Fibroblast of skin of left biceps (primary cell): ENCODE data around the gene HMCES.
"Not testable (repeated sequence)": the region's sequence is repeated elsewhere in the genome, so short reads cannot be mapped to it uniquely, and the experiment has no call there.

Source experiments
- DNase-seq, 2 experiments: peaks; one replicate each; pipeline ENCODE4 v3.0.0-alpha.2; 2013; ENCODE audit warnings: low read depth in 2 of 2

Gene HMCES

DNA sequence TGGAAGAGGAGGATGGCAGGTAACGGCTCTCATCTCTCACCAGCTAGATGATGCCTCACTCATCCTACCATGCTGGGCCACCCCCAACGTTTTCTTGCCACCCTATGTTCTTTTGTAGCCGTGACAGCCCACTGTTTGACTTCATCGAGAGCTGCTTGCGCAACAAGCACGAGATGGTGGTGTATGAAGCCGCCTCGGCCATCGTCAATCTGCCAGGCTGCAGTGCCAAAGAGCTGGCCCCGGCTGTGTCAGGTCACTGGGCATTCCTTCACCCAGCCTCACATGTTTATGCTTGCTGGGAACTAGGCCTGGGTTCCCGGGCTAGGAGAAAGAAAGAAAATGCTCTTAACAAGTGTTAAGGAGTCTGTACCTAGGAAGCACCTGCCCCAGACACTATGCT is 21.1 kb upstream of the HMCES start:
- no peak for DNase-seq

- no peak for DNase-seq
Observed at GRCh38 chr3:129259612-129260477, 18.8 kb upstream of the HMCES start.

DNA sequence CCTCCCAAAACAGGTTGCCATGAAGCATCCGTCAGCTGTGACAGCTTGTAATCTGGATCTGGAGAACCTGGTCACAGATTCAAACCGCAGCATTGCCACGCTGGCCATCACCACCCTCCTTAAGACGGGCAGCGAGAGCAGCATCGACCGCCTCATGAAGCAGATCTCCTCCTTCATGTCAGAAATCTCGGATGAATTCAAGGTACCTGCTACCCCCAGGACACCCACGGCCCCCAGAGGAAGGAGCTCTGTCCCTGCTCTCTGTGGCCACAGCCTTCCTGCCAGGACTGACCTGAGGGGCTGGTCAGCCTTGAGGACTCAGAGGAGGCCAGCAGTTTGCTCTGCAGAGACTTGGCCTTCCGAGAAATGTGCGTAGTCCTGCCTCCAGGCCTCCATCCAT is 18.1 kb upstream of the HMCES start:
- DNase-seq = no peak

DNA sequence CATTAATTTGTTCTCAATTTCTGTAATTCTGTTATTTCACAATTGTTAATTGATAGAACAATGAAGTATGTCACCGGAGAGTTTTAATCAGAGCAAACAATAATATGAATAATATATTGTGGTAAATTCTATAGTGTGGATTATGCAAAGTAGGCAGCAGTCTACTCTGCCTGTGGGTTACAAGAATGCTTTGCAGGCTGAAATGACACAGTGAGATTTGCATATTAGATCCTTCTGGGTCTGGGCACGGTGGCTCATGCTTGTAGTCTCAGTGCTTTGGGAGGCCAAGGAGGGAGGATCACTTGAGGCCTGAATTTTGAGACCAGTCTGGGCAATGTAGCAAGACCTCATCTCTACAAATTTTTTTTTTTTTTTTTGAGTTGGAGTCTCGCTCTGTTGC is 16.8 kb upstream of the HMCES start:
- no peak for DNase-seq

- DNase-seq = no peak
Observed at GRCh38 chr3:129263161-129263910, 15.3 kb upstream of the HMCES start.

GRCh38 chr3:129264994-129265393 is 13.7 kb upstream of the HMCES start:
- DNase-seq = not testable (repeated sequence)

GRCh38 chr3:129266651-129267050 is 12.0 kb upstream of the HMCES start:
- DNase-seq = no peak

DNA sequence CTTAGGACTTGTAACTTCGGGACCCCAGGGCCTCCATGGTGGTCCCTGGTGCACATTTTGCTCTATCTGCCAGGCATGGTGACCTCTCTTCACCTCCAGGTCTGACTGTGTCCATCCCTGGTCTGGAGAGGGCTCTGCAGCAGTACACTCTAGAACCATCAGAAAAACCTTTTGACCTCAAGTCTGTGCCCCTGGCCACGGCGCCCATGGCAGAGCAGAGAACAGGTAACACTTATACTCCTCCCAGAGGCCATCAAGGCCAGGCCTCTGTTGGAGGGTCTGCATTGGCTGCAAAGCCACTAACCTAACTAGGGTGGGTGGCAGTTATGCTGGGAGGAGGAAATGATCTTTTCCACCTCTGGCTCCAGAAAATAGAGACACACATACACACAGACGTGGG is 10.3 kb upstream of the HMCES start:
- no peak for DNase-seq

DNA sequence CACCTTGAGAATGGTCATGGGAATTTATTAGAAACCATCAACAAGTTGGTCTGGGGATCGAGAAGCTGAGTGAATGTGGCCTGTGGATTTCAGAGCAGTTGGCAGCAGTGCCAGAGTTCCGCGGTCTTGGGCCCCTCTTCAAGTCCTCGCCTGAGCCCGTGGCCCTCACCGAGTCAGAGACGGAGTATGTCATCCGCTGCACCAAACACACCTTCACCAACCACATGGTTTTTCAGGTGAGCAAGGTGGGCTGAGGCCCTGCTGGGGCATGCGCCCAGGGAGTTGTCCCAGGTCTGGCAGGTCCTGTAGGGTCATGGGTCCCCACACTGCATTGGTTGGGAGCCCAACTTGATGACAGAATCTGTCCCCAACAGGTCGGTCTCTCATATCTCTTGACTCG is 7.0 kb upstream of the HMCES start:
- DNase-seq = no peak

DNA sequence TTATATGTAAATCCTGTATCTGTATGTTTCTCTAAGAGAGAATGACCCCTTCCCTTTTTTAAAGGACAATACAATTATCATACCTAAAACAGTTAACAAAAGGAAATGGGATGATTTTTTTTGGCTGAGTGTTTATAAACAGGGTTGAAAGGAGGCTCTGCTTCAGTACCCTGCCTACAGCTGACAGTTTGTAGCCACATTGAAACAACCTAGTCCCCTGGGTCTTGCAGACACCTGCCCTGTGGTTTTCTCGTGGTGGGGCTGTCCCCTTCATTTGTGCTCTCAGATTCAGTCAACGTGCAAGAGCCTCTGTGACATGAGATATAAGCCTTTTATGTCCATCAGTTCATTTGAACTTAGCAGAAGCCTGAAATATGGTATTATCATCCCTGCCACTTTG is 2.3 kb upstream of the HMCES start:
- DNase-seq = no peak

DNA sequence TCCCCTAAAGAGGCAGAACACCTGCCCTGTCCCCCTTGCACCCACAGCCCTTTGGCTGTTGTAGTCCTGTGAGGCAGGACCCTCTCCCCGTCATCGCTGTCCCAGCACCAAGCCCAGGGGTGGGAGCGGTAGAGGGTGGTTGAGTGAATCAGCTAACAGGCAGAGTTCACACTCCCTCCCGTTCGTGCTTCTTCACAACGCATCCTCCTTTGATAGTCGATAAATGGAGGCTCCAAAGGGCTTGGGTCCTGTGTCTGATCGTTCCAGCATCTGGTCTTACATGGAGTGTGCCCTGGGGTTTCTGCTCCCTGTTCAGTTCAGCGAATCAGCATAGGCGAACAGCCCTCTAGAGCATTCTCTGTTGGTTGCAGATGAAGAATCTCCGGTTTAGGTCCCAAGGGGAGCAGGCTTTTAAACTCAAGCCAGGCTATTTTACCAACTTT is 820 bp upstream of the HMCES start:
- DNase-seq = no peak

DNA sequence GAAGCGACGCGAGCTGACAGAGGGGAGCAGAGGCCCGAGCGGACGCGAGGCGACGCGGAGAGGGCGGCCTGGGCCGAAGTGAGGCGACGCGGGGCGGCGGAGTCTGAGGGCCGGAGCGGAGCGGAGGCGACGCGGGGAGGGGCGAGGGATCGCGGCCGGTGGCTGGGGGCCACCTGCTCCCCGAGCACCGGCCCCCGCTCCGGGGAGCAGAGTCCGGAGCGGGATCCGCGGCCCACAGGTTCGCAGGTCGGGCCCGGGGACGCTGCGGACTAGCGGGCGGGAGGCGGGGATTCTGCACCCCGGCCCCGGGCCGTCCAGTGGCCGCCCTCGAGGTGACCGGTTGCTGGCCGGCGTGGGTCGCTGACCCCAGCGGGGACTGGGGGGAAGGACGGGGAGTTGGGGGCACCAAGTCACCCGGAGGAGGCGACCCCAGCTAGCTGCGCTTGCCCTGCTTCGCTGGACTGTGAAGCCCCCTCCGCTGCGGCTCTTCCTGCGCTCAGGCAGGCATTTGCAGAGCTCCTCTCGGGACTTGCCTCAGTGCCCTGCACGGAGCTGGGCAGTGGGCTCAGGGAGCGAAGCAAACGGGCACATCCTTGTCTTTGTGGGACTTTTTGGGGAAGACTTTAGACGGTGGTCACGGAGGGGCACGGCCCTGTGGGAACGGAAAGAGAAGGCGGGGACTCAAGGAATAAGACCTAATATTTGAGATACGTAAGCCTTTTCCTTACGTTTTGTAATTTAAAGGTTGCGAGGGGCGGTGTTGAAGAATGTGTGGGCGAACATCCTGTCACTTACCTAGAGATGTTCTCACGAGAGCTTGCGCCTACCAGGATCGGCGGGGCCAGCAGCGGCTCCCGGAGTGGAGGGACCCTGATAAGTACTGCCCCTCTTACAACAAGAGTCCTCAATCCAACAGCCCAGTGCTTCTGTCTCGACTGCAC is 566 bp downstream of the HMCES start:
- no peak for DNase-seq

GRCh38 chr3:129280183-129280582 is 1.5 kb downstream of the HMCES start:
- DNase-seq = no peak

- DNase-seq = no peak
Observed at GRCh38 chr3:129281726-129282125, 3.1 kb downstream of the HMCES start.

DNA sequence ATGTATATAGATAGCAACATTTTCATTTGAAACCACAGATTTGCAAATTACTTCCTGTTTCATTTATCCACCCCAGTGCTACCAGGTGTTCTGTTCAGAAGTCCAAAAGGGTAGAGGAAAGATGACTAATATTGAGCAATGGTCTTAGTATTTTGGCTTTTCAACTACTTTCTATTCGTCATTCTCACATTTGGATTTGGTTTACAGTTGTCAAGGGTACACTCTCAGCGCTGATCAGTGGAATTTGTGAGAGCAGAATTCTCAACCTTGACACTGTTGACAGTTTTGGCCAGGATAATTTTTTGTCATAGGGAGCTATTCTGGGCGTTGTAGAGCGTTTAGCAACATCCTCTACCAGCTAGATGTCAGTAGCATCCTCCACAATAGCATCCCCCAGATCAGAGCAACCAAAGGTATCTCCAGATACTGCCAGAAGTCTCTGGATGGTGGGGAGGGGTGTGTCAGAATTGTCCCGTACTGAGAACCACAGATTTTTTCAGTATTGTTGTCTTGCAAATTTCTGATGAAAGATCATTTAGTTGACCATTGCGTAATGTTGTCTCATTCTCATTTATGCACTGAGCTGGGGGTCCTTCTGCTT is 4.2 kb downstream of the HMCES start:
- no peak for DNase-seq

DNA sequence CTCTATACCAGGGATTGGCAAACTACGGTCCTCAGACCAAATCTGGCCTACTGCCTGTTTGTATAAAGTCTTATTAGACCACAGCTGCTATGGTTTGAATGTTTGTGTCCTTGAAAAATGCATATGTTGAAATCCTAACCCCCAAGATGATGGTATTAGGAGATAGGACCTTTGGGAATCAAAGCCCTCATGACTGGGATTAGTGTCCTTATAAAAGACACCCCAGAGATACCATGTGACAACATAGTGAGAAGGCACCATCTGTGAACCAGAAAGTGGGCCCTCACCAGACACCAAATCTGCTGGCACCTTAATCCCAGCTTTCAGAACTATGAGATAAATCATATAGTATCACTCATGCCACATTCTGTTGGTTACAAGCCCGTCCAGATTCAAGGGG is 7.4 kb downstream of the HMCES start:
- peak in 1 of 2 experiments; percentile 18 for DNase-seq

DNA sequence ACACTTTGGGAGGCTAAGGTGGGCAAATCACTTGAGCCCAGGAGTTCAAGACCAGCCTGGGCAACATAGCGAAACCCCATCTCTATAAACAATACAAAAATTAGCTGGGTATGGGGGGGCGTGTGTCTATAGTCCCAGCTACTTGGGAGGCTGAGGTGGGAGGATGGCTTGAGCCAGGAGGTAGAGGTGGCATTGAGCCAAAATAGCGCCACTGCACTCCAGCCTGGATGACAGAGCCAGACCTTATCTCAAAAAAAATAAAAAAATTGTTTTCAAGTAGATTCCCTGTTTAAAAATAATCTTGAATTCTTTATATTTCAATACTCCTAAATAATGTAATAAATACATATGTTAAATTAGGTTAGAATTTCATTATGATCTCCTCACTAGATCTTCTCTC is 9.8 kb downstream of the HMCES start:
- no peak for DNase-seq

DNA sequence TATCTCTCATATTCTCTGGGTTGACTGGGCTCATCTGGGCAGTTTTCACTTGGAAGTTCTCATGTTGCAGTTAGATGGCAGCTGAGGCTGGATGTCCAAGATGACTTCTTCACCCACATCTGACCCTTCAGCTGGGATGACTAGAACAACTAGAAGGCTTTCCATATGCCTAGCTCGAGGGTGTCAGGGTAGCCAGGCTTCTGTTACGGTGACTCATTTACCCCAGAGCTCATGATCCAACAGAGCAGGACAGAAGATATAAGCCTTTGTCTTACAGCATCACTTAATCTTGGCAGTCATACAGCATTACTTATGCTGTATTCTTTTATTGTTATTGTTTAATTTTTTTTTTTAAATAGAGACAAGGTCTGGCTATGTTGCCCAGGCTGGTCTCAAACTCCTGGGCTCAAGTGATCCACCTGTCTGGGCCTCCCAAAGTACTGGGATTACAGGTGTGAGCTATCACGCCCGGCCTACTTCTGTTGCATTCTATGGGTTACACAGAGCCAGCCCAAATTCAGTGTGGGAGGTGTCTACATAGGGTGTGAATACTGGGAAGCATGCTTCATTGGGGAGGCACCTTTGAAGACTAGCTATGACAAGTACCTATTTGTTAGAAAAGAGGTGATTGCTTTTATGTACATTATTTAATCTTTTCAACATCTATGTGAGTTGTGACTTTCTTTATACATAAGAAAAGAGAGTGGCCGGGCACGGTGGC is 10.7 kb downstream of the HMCES start:
- no peak for DNase-seq

GRCh38 chr3:129291236-129291886 is 12.7 kb downstream of the HMCES start:
- peak; percentile 53 to 67 for DNase-seq

- no peak for DNase-seq
Observed at GRCh38 chr3:129295286-129295685, 16.6 kb downstream of the HMCES start.
